Stimulated activated effector memory CD8-positive, alpha-beta T cell treated with anti-CD3 and anti-CD28 coated beads, Interleukin-12 subunit alpha, Interleukin-12 subunit beta, amount 100 ng/mL, for 72 hours (primary cell): Measurements from ENCODE around the gene CTLA4.

Experiments
- ATAC-seq: fragments of 150-1000 bp; cut with Tn5 transposase; 2 replicates; pipeline ENCODE4 v1.10.0; 2021
- DNase-seq, 2 donors: peaks; one replicate each; pipeline ENCODE4 v3.0.0; 2021 to 2022; ENCODE audit warnings: low spot score in 2 of 2
- H3K27ac Mint-ChIP-seq: one replicate; pipeline ENCODE4 v1.8.0; 2022; ENCODE audit warnings: mild to moderate bottlenecking, mixed read lengths
- H3K36me3 Mint-ChIP-seq: one replicate; pipeline ENCODE4 v1.8.0; 2022; ENCODE audit warnings: mild to moderate bottlenecking, mixed read lengths
- H3K4me1 Mint-ChIP-seq: one replicate; pipeline ENCODE4 v1.8.0; 2022; ENCODE audit warnings: mixed read lengths
- H3K4me3 Mint-ChIP-seq: one replicate; pipeline ENCODE4 v1.8.0; 2022; ENCODE audit warnings: mild to moderate bottlenecking, mixed read lengths
- H3K9me3 Mint-ChIP-seq: one replicate; pipeline ENCODE4 v1.8.0; 2022; ENCODE audit warnings: mixed read lengths

The CTLA4 gene

DNA sequence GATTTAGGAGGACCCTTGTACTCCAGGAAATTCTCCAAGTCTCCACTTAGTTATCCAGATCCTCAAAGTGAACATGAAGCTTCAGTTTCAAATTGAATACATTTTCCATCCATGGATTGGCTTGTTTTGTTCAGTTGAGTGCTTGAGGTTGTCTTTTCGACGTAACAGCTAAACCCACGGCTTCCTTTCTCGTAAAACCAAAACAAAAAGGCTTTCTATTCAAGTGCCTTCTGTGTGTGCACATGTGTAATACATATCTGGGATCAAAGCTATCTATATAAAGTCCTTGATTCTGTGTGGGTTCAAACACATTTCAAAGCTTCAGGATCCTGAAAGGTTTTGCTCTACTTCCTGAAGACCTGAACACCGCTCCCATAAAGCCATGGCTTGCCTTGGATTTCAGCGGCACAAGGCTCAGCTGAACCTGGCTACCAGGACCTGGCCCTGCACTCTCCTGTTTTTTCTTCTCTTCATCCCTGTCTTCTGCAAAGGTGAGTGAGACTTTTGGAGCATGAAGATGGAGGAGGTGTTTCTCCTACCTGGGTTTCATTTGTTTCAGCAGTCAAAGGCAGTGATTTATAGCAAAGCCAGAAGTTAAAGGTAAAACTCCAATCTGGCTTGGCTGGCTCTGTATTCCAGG, at the start of gene CTLA4:
TSS of gene CTLA4 (plus strand) at position 211 of the 640 bp plus-strand sequence. CDS start at position 383, 172 bp downstream.
- DNase-seq (no peak), ATAC-seq (peak; percentile 46)
- H3K4me1 Mint-ChIP-seq = peaks cover 62% of the 10 kb centered on the region

DNA sequence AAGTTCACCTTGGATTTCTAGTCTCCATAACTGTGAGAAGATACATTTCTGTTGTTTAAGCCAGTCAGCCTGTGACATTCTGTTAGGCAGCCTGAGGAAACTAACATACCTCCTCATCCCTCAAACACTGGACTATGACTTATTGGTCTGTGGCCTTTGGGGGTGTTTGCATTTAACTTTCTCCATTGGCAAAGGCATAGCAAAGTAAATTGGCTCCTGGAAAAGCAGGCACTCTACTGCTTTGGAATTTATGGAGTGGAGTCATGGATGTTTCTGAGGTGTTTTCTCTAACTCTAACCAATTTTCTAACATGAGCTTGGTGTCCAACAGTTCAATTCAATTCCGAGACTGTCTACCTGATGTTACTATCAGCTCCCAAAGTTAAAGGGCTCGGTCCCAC, 48.9 kb upstream of the CTLA4 start:
- H3K27ac Mint-ChIP-seq = no peak overlapping the region
- peaks cover 52% of the 10 kb centered on the region for H3K4me1 Mint-ChIP-seq
- ATAC-seq (no peak), DNase-seq (peak in 1 of 2 donors; percentile 35)
- no peaks in the 10 kb centered on the region for H3K36me3 Mint-ChIP-seq
- H3K9me3 Mint-ChIP-seq = no peaks in the 10 kb centered on the region
- no peak overlapping the region for H3K4me3 Mint-ChIP-seq

More for the DNA sequence above, at the start of gene CTLA4:
- Mint-ChIP-seq H3K27ac (peak within 1 kb of the TSS; percentile 96), H3K9me3 (peaks cover 9% of the 10 kb centered on the region), H3K36me3 (peaks cover 57% of the 10 kb centered on the region), H3K4me3 (peak within 1 kb of the TSS; percentile 85)

- H3K4me1 Mint-ChIP-seq = peaks cover 52% of the 10 kb centered on the region
- H3K4me3 Mint-ChIP-seq = no peak overlapping the region
- DNase-seq = peak in 1 of 2 donors; percentile 42
- no peaks in the 10 kb centered on the region for H3K36me3 Mint-ChIP-seq
- no peak for ATAC-seq
- H3K9me3 Mint-ChIP-seq = no peaks in the 10 kb centered on the region
- H3K27ac Mint-ChIP-seq = no peak overlapping the region
These were observed 48.0 kb upstream of the CTLA4 start for GRCh38 chr2:203819434-203820133.

- ATAC-seq = no peak
- no peaks in the 10 kb centered on the region for H3K9me3 Mint-ChIP-seq
- DNase-seq = no peak
- H3K4me3 Mint-ChIP-seq = no peak overlapping the region
- H3K36me3 Mint-ChIP-seq = no peaks in the 10 kb centered on the region
- peaks cover 46% of the 10 kb centered on the region for H3K4me1 Mint-ChIP-seq
- no peak overlapping the region for H3K27ac Mint-ChIP-seq
These were observed 46.6 kb upstream of the CTLA4 start for GRCh38 chr2:203820969-203821368.

DNA sequence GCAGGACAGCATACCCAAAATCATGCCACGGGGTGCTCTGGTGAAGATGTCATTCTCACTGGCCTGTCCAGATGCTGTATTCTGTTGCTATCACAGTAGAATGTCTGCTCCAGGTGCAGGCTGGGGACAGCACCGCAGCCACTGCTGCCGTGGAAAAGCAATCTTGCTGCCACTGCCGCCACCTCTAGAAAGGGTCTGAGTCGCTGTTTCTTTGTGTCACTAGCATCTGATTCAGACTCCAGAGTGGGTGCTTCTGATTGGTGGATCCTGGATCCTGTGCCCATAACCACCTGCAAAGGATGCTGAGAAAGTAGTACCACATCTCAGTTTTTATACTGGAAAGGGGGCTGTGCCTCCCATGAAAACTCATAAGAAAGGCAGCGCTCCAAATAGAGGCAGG, 45.3 kb upstream of the CTLA4 start:
- Mint-ChIP-seq H3K4me1 (peaks cover 47% of the 10 kb centered on the region), H3K4me3 (no peak overlapping the region), H3K36me3 (peaks cover 6% of the 10 kb centered on the region), H3K27ac (peak overlapping the region; percentile 43), H3K9me3 (no peaks in the 10 kb centered on the region)
- peak; percentile 22 for ATAC-seq
- DNase-seq = no peak

DNA sequence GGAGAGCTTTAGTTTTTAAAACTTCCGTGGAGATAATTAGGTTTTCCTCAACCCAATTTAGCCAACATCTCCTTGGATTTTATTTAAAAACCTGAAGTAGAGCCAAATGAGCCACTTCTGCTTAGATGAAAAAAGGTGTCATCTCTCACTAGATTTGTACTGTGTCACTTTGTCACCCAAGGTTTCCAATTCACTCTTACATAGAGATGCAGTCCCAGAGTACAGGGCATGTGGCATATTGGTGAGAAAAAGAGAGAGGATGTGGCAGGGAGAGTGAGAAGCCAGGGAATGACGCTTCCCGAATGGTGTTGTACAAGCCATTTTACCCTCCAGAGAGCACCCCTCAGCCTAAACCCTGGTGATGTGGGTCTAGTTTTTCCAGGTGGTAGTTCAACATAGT, 44.4 kb upstream of the CTLA4 start:
- no peak for DNase-seq
- peak; percentile 63 for ATAC-seq
- Mint-ChIP-seq H3K4me1 (peaks cover 49% of the 10 kb centered on the region), H3K9me3 (no peaks in the 10 kb centered on the region), H3K27ac (peak overlapping the region; percentile 69), H3K36me3 (peaks cover 7% of the 10 kb centered on the region), H3K4me3 (peak overlapping the region; percentile 26)

- H3K9me3 Mint-ChIP-seq = no peaks in the 10 kb centered on the region
- peak; percentile 75 for ATAC-seq
- peak overlapping the region; percentile 59 for H3K27ac Mint-ChIP-seq
These were observed 43.5 kb upstream of the CTLA4 start for GRCh38 chr2:203824057-203824456.

DNA sequence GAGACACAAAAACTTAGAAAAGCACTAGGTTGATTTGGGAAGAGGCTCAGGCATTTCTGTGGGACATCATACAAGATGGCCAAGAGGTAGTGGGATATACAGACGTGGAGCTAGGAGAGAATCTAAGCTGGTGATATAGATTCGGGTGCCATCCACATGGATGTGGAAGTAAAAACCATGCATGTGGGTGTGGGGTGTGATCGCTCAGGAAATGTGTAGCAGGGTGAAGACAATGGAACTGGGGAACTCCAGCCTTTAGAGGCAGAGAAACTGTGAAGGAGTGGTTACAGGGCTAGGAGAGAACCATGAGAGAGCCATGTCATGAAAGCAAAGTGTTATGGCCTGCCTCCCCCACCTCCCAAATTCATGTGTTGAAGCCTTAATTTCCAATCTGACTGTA, 43.0 kb upstream of the CTLA4 start:
- DNase-seq (no peak), ATAC-seq (peak; percentile 54)
- H3K4me1 Mint-ChIP-seq = peaks cover 61% of the 10 kb centered on the region

More at GRCh38 chr2:203824057-203824456, 43.5 kb upstream of the CTLA4 start:
- Mint-ChIP-seq H3K4me1 (peaks cover 56% of the 10 kb centered on the region), H3K36me3 (peaks cover 7% of the 10 kb centered on the region), H3K4me3 (peak overlapping the region; percentile 26)
- DNase-seq = no peak

DNA sequence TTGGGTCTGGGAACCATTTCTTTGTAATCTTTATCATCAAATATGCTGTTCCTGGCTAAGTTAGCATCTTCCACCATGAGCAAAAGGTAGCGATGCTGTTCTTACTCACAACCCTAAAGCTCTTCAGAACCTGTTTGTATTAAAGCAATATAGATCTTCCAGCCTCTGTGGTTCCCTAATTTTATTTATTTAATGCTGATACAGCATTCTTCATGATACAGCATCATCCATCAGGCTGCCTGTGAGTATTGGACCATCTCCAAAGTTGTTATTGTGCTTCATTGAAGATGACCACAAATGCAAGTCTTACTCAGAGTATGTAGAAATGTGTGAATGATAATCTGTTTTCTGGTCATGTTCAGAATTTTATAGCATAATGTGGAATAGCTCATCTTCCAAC, 40.9 kb upstream of the CTLA4 start:
- DNase-seq (no peak), ATAC-seq (no peak)
- H3K4me3 Mint-ChIP-seq = no peak overlapping the region
- H3K9me3 Mint-ChIP-seq = no peaks in the 10 kb centered on the region
- peak overlapping the region; percentile 12 for H3K27ac Mint-ChIP-seq
- peaks cover 72% of the 10 kb centered on the region for H3K4me1 Mint-ChIP-seq
- peaks cover 17% of the 10 kb centered on the region for H3K36me3 Mint-ChIP-seq

More for the DNA sequence above, 43.0 kb upstream of the CTLA4 start:
- Mint-ChIP-seq H3K4me3 (peak overlapping the region; percentile 26), H3K36me3 (peaks cover 7% of the 10 kb centered on the region), H3K27ac (peak overlapping the region; percentile 59), H3K9me3 (no peaks in the 10 kb centered on the region)

DNA sequence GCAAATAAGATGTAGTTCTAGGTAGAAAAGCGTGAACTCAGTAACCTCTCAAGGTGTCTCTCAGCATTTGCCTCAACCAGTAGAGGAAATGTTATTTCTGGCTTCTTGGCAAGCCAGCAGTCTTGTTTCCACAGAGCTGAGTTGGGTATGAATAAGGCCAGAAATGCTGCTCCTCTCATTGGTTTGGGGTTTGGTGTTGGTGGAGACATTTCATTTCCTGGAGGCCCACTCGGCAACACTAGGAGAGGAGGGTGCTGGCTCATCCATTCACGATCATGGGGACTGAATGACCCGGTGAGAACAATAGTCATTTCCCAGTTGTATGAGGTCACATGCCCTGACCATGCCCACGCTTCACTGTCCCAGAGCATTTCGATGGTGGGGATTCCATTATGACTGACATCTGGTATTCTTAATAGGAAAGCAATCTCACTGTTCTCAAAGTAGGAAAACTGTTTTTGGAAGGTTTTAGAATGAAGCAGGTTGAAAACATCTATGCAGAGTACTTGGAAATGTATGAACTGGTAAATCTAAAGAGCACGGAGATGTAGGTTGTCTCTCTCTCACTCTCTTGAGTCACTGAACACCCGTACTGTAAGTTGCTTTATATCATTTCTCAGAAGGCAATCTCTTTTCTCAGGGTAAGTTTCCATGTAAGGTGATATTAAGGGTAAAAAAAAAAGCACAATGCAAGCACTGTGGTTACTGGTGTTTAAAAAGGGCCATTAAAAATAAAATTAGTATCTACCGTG, 37.1 kb upstream of the CTLA4 start:
- peak; percentile 96 for ATAC-seq
- H3K36me3 Mint-ChIP-seq = peaks cover 17% of the 10 kb centered on the region
- peak; percentile 45 to 88 for DNase-seq
- H3K4me3 Mint-ChIP-seq = peak overlapping the region; percentile 53
- peaks cover 43% of the 10 kb centered on the region for H3K4me1 Mint-ChIP-seq
- peak overlapping the region; percentile 93 for H3K27ac Mint-ChIP-seq
- no peaks in the 10 kb centered on the region for H3K9me3 Mint-ChIP-seq

GRCh38 chr2:203835420-203835819, 32.2 kb upstream of the CTLA4 start:
- ATAC-seq (no peak), DNase-seq (no peak)
- H3K36me3 Mint-ChIP-seq = peaks cover 4% of the 10 kb centered on the region
- peaks cover 31% of the 10 kb centered on the region for H3K4me1 Mint-ChIP-seq
- peak overlapping the region; percentile 8 for H3K27ac Mint-ChIP-seq
- H3K4me3 Mint-ChIP-seq = no peak overlapping the region
- H3K9me3 Mint-ChIP-seq = no peaks in the 10 kb centered on the region

DNA sequence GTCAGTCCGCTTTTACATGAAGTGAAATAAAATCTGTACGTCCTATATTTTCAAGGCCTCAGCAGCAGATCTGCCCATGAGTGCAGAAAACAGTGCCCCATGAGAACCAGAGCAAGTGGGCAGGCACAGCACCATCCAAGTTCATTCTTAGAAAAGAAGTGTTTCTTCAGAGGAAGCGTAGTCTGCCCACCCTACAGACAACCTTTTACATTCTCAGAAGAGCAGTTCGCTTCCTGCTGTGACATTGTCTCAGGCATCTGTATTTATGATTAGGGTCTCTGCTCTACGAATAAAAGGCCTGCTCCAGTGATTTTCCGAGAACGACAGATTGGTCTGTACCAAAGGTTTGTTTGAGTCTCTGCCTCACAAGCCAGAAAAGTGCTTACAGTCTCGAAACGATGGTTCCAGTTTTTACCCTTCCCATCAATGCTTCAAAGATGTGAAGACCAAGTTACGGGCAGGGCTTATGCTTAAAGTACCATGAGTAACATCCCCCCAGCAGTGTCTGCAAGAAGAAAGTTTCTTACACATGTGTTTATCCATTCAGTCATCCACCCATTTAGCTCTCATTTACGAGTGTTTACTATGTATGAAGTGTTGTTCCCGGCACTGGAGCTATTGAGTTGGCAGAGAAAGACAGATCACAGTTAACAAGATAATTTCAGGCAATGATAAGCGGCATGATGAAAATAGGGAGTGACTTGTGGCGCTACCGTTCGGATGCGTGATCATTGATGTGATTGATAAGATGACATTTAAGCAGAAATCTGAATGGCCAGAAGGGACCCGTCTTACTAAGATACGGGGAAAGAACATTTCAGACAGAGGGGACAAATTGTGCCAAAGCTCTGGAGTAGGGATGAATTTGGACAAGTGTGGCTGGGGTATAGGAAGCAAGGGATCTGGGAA, 31.4 kb upstream of the CTLA4 start:
- Mint-ChIP-seq H3K4me3 (peak overlapping the region; percentile 27), H3K27ac (peak overlapping the region; percentile 67), H3K36me3 (no peaks in the 10 kb centered on the region), H3K9me3 (no peaks in the 10 kb centered on the region), H3K4me1 (peaks cover 31% of the 10 kb centered on the region)
- no peak for DNase-seq
- peak; percentile 74 for ATAC-seq

DNA sequence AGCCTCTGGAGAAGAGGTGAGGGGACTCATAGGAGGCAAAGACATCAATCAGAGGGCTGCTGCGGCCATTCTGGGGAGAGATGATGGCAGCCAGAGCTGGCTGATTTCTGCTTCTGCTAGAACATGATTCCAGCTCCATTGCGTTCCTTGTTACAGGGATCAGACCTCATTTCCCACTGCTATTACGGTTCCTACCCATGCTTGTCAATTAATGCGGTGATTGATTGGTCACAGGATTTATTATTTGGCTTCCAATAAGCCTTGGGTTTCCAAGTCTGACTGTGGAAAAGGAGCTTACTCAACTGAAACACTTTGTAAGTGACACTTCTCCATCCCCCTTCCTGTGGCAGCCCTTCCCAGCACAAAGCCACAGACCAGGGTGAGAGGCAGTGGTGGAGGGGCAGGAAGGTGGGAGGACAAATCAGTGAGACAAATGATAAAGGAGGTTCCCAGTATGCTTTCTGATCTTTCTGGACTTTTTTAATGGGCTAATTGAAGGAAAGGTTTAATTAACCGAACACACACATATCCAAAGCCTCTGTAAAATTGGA, 26.8 kb upstream of the CTLA4 start:
- DNase-seq = no peak
- peak overlapping the region; percentile 9 for H3K27ac Mint-ChIP-seq
- H3K36me3 Mint-ChIP-seq = no peaks in the 10 kb centered on the region
- ATAC-seq = peak; percentile 35
- H3K4me1 Mint-ChIP-seq = peaks cover 39% of the 10 kb centered on the region
- H3K4me3 Mint-ChIP-seq = no peak overlapping the region
- H3K9me3 Mint-ChIP-seq = no peaks in the 10 kb centered on the region

DNA sequence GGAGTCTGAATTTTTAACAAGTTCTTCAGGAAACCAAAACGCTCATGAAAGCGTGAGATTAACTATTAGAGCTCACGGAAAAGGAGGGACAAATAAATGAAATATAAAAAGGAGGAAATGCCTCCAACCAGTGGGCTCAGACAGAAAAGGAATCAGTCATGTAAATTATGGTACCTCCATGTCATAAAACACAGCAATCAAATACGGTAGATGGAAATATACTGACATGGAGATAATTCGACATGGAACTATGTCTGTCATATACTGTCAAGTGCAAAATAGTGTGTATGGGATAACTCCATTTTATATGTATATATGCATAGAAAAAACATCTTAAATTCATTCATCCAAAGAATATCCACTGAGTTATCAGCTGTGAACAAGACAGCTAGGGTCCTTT, 25.9 kb upstream of the CTLA4 start:
- ATAC-seq = no peak
- no peak for DNase-seq
- no peaks in the 10 kb centered on the region for H3K36me3 Mint-ChIP-seq

More for the DNA sequence above, 25.9 kb upstream of the CTLA4 start:
- Mint-ChIP-seq H3K4me3 (no peak overlapping the region), H3K9me3 (no peaks in the 10 kb centered on the region), H3K4me1 (peaks cover 33% of the 10 kb centered on the region), H3K27ac (no peak overlapping the region)
